NCI-H524 (cell line): Measurements from ENCODE around the gene PHPT1.
"Not testable (repeated sequence)": the region's sequence is repeated elsewhere in the genome, so short reads cannot be mapped to it uniquely, and the experiment has no call there.

Source experiments
- DNase-seq, 2 experiments: peaks; one replicate each; lab custom pipeline; 2025; lab: John Stamatoyannopoulos, UW

Gene PHPT1

GRCh38 chr9:136849038-136849959, at the start of gene PHPT1:
PHPT1 (plus strand) TSS chr9:136849409; CDS start chr9:136849431, 22 bp downstream.
- DNase-seq: peak; percentile 99 to 100

DNA sequence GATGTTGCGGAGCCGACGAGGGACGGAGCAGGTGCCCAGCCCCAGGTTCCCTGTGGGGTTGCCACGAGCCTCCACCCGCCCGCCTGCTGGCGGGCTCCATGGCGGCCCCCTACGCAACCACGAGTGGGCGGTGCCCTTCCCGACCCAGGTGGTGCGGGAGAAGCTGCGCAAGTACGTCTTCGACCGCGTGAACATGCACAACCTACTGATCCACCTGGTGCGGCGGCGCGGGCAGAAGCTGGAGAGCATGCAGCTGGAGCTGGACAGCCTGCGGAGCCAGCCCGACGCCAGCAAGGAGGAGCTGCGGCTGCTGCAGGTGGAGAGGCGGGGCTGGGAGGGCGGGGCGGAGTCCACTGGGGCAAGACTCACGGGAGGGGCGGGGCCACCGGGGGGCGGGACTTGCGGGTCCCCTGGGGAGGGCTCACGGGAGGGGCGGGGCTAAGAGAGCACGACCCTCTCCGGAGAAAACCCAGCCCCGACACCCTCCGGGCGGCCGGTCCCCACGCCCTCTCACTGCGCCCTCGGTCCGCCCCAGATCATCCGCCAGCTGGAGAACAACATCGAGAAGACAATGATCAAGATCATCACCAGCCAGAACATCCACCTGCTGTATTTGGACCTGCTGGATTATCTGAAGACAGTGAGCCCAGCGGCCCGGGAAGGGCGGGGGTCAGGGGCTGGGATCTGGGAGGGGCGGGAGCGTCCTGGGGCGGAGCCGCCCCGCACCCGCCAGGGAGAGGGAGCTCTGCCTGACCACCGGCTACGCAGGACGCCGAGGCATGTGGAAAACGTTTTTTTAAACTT, 49.2 kb upstream of the PHPT1 start:
- DNase-seq: peak; percentile 78 to 91

DNA sequence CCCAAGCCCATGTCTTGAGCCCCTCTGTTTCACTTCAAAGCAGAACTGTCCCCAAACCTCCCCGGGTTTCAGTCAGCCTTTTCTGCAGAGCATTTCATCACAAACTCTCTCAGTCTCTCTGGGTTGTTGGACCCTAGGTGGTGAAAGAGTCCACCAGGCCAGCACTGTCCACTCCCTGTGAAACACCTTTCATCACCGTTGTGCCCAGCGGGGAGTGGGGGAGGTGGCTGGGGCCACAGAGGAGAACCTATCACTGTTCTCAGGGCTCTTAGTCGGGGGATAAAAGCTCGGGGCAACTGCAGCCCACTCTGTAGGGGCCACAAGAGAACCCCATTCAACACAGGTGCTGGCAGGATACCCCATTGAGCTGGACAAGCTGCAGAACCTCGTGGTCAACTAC, 46.9 kb upstream of the PHPT1 start:
- DNase-seq: no peak

- not testable (repeated sequence) for DNase-seq
Observed at GRCh38 chr9:136803009-136803550, 46.1 kb upstream of the PHPT1 start.

- peak; percentile 70 to 85 for DNase-seq
Observed at GRCh38 chr9:136803551-136804508, 45.4 kb upstream of the PHPT1 start.

DNA sequence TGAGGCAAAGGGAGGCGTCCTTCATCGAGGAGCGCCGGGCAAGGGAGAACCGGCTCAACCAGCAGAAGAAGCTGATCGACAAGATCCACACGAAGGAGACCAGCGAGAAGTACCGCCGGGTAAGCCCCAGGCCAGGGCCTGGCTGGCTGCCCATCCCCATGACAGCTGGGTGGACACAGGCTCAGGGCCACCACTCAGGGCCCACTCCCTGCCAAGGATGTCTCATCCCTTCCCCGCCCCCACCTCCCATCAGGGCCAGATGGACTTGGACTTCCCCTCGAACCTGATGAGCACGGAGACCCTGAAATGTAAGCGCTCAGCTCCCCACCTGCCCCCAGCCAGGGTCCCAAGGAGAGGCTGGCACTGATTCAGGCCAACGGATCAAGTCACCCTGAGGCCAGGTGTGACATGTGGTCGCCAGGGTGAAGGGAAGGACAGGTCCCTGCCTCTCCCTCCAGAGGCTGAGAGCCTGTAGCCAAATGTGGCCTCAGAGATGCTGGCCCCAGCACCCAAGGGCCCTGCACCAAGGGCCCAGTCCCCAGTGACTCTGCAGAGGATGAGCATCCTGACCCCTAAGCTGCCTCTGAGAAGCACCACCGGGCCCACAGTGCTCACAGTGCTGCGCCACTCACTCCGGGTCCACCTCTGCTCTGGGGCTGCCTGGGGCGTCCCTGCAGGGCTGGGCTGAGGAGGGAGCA, 44.6 kb upstream of the PHPT1 start:
- peak in 1 of 2 experiments; percentile 25 for DNase-seq

DNA sequence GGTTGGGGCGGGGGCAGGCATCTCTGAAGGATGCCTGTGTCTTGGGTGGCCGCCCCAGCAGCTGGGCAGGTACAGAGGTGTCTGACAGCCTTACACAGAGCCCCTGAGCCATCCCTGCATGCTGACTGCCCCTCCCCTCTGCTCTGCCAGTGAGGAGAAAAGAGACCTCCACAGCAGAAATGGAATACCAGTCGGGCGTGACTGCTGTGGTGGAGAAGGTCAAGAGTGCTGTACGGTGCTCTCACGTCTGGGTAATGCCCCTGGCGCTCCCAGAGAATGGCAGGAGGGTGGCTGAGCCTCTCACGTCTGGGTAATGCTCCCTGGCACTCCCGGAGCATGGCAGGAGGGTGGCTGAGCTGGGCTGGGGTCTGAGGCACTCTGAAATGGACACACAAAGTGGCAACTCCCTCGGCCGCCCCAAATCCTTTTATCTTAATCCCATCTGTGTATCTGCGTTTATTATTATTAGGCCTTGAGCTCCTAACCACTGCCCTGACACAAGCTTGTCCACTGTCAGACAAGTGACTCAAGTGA, 43.9 kb upstream of the PHPT1 start:
- no peak for DNase-seq

- DNase-seq: no peak
Observed at GRCh38 chr9:136806067-136806466, 43.1 kb upstream of the PHPT1 start.

DNA sequence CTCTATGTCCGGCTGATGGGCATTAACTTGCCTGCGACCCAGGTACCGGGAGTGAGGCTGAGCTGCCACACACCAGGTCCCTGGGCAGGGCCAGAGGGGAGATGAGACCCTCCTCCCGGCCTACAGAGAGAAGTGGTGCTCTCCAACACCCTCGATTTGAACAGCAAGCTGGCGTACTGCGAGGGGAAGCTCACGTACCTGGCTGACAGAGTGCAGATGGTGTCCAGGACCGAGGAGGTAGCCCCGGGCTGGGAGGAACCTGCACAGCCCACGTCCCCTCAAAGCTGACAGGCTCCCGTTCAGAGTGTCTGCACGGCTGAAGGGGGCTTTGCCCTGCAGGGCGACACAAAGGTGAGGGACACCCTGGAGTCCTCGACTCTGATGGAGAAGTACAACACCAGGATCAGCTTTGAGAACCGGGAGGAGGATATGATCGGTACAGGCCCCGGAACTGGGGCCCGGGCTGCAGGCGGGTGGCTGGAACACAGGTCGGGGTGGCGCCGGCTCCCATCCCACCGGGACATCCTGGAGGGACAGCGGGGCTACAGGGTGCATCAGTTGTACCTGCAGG, 42.5 kb upstream of the PHPT1 start:
- DNase-seq: no peak

GRCh38 chr9:136807281-136808074, 41.7 kb upstream of the PHPT1 start, which contains the start of gene RABL6:
RABL6 (plus strand) TSS chr9:136807948; CDS start chr9:136808197, 249 bp downstream.
- peak; percentile 61 to 80 for DNase-seq

- peak in 1 of 2 experiments; percentile 33 for DNase-seq
Observed at GRCh38 chr9:136808075-136808805, 41.0 kb upstream of the PHPT1 start.

DNA sequence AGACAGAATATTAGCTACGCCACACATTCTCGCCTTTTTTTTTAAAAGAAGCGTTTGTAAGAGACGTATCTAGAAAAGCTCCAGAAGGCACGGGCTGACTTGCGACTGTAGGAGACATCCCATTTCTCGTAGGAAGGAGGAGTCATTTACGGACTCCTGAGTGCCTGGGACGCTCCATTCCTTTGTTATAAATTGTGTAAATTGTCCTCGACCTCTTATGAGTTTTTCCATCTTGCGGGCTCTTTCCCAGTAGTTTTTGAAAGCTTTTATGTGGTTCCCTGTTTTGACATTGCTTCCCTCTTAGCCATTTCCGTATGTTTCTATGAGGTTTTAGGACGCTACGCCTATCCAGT, 40.4 kb upstream of the PHPT1 start:
- peak in 1 of 2 experiments; percentile 28 for DNase-seq

DNA sequence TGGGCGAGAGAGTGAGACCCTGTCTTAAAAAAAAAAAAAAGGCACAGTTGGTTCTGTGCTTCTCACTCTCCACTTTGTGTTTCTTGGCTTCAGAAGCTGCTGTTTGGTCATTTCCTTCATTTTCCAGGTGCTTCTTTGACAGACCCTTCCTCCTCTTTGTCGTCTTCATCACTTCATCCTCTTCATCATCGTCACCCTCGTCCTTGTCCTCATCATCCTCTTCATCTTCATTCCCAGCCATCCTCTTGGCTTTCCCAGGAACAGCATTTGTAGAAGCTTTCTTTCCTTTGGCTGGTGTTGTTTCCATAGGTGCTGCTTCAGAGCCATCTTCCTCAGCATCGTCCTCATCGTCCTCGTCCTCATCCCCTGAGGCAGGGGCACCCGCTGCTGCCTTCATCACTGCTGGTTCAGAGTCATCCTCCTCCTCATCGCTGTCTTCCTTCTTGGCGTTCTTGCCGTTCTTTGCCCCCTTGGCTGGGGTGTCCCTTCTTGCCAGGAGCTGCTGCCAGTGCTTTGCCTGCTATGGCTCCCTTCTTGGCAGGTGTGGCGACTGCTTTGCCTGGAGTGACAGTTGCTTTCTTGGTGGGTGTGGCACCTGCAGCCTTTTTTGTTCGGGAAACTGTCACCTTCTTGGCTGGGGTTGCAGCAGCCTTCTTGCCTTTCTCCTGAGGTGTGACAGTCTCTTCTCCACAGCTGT, 34.3 kb upstream of the PHPT1 start:
- no peak for DNase-seq

GRCh38 chr9:136815422-136815782, 33.8 kb upstream of the PHPT1 start:
- DNase-seq: no peak

DNA sequence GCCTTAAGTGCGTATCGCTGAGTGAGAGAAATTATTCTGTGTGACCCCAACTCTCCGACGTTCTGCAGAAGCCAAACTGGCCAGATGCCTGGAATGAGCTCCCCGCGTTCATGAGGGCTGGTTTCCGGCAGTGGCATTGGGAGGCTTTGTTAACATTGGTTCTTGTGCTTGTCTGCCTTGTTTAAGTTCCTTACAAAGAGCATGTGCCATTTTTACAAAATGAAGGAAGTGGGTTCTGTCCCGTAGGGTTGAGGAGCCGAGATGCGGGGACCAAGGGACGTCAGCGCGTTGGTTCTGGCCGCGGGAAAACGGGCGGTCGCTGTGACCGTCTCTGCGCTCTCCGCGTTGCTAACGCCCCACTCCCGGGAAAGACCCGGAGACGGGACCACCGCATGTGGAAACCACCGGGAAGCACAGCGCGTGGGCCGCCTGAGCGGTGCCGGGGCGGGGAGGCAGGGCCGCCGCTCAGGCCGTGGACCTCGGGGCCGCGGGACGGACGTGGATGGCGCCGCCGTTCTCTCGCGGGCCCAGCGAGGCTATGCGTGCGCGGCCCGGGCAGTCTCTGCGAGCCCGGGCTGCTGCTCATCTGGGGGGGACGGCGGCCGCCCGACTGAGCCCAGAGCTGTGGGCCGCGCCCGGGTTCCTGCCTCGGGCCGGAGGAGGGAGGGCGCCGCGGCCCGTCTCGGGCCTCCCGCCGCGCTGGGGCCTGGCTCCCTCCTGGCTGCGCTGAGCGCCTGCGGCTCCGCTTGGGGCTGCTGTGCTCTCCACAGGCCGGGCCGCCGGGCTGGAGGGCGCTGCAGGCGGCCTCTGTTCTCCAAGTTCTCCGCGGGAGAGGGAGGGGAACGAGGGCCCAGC, 28.0 kb upstream of the PHPT1 start:
- no peak for DNase-seq

DNA sequence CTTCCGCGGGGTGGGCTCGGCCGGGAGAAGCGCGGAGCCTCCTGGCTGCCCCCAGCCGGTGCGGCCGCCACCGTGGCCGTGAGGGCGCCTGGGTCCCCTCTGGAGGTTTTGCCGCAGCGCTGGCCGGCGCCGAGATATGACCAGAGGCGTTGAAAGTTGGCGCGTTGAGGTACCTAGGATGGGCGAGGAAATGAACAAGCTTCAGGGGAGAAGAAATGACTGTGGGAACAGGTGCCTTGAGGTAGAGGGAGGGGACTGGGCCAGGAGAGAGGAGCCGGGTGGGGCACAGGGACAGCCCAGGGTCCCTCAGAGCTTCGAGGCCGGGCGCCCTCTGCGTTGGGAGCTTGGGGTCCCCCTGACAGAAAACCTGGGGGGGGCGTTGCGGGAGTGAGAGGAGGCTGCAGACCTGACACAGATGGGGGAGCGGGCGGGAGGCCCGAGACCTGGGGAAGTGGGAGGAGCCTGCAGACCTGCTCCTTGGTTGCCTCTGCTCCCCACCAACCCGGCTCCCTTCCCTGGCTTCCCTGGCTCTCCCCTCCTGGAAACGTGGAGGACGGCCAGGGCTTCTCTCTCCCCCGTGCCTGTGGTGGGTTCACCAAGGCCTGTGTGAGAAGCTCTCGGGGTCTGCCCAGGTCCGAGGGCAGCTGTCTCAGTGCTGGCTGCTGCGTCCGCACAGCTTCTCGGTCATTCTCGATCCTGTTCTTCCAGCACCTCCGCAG, 27.2 kb upstream of the PHPT1 start:
- no peak for DNase-seq
